Hindlimb muscle (tissue), 1 donor: ENCODE results near the gene FECH. TPM values are rescaled to one million over a fixed set of nuclear protein-coding genes. Genes with fewer than 3 reads are reported as not detected.
"Not testable (repeated sequence)": the region's sequence is repeated elsewhere in the genome, so short reads cannot be mapped to it uniquely, and the experiment has no call there.

Experiments
- DNase-seq: peaks from one replicate; pipeline ENCODE4 v3.0.0-alpha.2; 2013
- polyA plus RNA-seq: library from polyadenylated mRNA; unstranded; fragments of 120-200 nt; gene quantifications from one replicate; pipeline ENCODE4 v1.2.1, GENCODE V29; 2013; ENCODE audit not compliant: insufficient read length

Gene FECH
- polyA plus RNA-seq, 1 donor: 20.3 TPM

GRCh38 chr18:57529151-57529550 is 57.4 kb downstream of the FECH start:
- DNase-seq: no peak

GRCh38 chr18:57527556-57528229 is 58.8 kb downstream of the FECH start:
- DNase-seq: no peak

GRCh38 chr18:57523171-57523956 is 63.1 kb downstream of the FECH start:
- DNase-seq: no peak

- DNase-seq: not testable (repeated sequence)
These were observed 64.2 kb downstream of the FECH start for GRCh38 chr18:57522348-57522747.

GRCh38 chr18:57519668-57520424 is 66.7 kb downstream of the FECH start:
- DNase-seq: no peak

GRCh38 chr18:57518533-57518932 is 68.0 kb downstream of the FECH start:
- no peak for DNase-seq

GRCh38 chr18:57516056-57516455 is 70.4 kb downstream of the FECH start:
- DNase-seq: no peak

- no peak for DNase-seq
These were observed 81.3 kb downstream of the FECH start for GRCh38 chr18:57505231-57505630.

GRCh38 chr18:57502624-57503023 is 83.9 kb downstream of the FECH start:
- no peak for DNase-seq

- no peak for DNase-seq
These were observed 87.7 kb downstream of the FECH start for GRCh38 chr18:57498682-57499256.

Other genes with a start within 250 kb of the FECH start
- 0.06 TPM for gene ST8SIA3, start 234.1 kb downstream of the FECH start, polyA plus RNA-seq
- 0.79 TPM for gene ONECUT2, start 151.3 kb downstream of the FECH start, polyA plus RNA-seq
- 89.5 TPM for gene NARS1, start 35.1 kb upstream of the FECH start, polyA plus RNA-seq
- 4.5 TPM for gene ATP8B1, start 216.6 kb upstream of the FECH start, polyA plus RNA-seq